ENCODE measurements around the gene PPP1R3E. TPM values are rescaled to one million over a fixed set of nuclear protein-coding genes. Genes with fewer than 3 reads are reported as not detected.
"Not testable (repeated sequence)": the region's sequence is repeated elsewhere in the genome, so short reads cannot be mapped to it uniquely, and the experiment has no call there.

The PPP1R3E gene
- total and polyA plus RNA-seq, 7 donors, result 2.5 to 12.9 (median 7.9) TPM

DNA sequence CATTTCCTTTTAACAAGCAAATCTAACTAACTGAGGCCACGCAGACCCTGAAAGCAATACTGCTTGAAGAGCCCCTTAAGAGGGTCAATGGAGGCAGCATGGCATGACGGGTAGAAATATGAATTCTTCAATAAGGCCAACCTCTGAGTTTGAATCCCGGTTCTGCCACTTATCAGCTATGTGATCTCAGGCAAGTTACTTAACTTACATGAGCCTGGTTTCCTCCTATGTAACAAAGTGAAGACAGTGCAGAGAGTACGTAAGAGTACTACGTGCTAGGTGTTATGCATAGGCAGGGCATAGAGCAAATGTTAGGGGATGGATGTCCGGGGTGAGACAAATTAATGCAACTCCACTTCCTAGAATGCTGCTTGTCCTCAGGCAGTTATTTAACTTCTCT is 21.4 kb downstream of the PPP1R3E start:
- whole genome bisulfite sequencing, 2 donors, result 96% methylated on average over 6 of the region's 6 CpGs
- TF ChIP-seq, protein P1, sequence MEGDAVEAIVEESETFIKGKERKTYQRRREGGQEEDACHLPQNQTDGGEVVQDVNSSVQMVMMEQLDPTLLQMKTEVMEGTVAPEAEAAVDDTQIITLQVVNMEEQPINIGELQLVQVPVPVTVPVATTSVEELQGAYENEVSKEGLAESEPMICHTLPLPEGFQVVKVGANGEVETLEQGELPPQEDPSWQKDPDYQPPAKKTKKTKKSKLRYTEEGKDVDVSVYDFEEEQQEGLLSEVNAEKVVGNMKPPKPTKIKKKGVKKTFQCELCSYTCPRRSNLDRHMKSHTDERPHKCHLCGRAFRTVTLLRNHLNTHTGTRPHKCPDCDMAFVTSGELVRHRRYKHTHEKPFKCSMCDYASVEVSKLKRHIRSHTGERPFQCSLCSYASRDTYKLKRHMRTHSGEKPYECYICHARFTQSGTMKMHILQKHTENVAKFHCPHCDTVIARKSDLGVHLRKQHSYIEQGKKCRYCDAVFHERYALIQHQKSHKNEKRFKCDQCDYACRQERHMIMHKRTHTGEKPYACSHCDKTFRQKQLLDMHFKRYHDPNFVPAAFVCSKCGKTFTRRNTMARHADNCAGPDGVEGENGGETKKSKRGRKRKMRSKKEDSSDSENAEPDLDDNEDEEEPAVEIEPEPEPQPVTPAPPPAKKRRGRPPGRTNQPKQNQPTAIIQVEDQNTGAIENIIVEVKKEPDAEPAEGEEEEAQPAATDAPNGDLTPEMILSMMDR (IDR thresholded peaks at IDR 0.05), result no peak
- TF ChIP-seq POLR2AphosphoS5 (IDR thresholded peaks at IDR 0.05) (no peak), POLR2A (IDR thresholded peaks at IDR 0.05) (no peak), EP300 (IDR thresholded peaks at IDR 0.05) (no peak)
- H3K9me3 ChIP-seq, result no peaks in the 10 kb centered on the region
- intact Hi-C loops (cut with DNase I), result no loop called here
- H3K4me3 ChIP-seq, result no peak overlapping the region
- no peak overlapping the region for H3K27ac ChIP-seq
- H3K36me3 ChIP-seq, result peaks cover 0 to 6% (median 0%) of the 10 kb centered on the region in 4 donors
- no peak for DNase-seq
- no peaks in the 10 kb centered on the region for H3K27me3 ChIP-seq
- H3K4me1 ChIP-seq, result peaks cover 0 to 15% (median 13%) of the 10 kb centered on the region in 4 donors

DNA sequence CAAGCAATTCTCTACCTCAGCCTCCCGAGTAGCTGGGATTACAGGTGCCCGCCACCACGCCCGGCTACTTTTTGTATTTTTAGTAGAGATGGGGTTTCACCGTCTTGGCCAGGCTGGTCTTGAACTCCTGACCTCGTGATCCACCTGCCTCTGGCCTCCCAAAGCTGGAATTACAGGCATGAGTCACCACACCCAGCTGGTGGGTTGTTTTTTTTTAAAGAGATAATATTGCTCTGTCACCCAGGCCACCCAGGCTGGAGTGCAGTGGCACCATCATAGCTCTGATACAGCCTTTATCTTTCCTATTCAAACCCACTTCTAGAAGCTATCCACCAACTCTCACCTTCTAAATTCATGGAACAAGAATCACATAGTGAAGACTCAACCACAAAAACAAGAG is 24.7 kb downstream of the PPP1R3E start:
- H3K4me1 ChIP-seq; DNase-seq; H3K4me3 ChIP-seq; intact Hi-C loops (cut with DNase I); H3K27me3 ChIP-seq; H3K27ac ChIP-seq; H3K9me3 ChIP-seq: not testable (repeated sequence)
- H3K36me3 ChIP-seq, result peaks cover 0 to 15% (median 0%) of the 10 kb centered on the region in 4 donors
- 80 to 93% methylated on average over 6 of the region's 6 CpGs for WGBS, 2 donors

- H3K9me3 ChIP-seq, result no peaks in the 10 kb centered on the region
- H3K27me3 ChIP-seq, result no peaks in the 10 kb centered on the region
- no peak overlapping the region for H3K4me3 ChIP-seq
- H3K36me3 ChIP-seq, result peaks cover 0 to 15% (median 0%) of the 10 kb centered on the region in 4 donors
- 48 to 84% methylated on average over 3 of the region's 3 CpGs for WGBS, 2 donors
- no peak for TF ChIP-seq EP300 (IDR thresholded peaks at IDR 0.05)
- TF ChIP-seq, protein P1 (IDR thresholded peaks at IDR 0.05), result no peak
- no peak for TF ChIP-seq POLR2AphosphoS5 (IDR thresholded peaks at IDR 0.05)
- TF ChIP-seq POLR2A (IDR thresholded peaks at IDR 0.05), result no peak
- no peak overlapping the region for H3K27ac ChIP-seq
- H3K4me1 ChIP-seq, result no peaks in the 10 kb centered on the region
- no peak for DNase-seq
- intact Hi-C loops (cut with DNase I), result no loop called here
Measured at GRCh38 chr14:23277189-23277588, 25.5 kb downstream of the PPP1R3E start.

GRCh38 chr14:23275412-23275811 is 27.2 kb downstream of the PPP1R3E start:
- Histone ChIP-seq H3K4me1 (no peaks in the 10 kb centered on the region), H3K27me3 (no peaks in the 10 kb centered on the region), H3K27ac (no peak overlapping the region), H3K36me3 (peaks cover 0 to 15% (median 0%) of the 10 kb centered on the region in 4 donors), H3K4me3 (no peak overlapping the region), H3K9me3 (no peaks in the 10 kb centered on the region)
- no peak for DNase-seq
- TF ChIP-seq POLR2A (IDR thresholded peaks at IDR 0.05) (no peak), EP300 (IDR thresholded peaks at IDR 0.05) (no peak), POLR2AphosphoS5 (IDR thresholded peaks at IDR 0.05) (no peak)
- TF ChIP-seq, protein P1 (IDR thresholded peaks at IDR 0.05), result no peak
- intact Hi-C loops (cut with DNase I), result no loop called here
- WGBS, 2 donors, result 91 to 95% methylated on average over 2 of the region's 2 CpGs

DNA sequence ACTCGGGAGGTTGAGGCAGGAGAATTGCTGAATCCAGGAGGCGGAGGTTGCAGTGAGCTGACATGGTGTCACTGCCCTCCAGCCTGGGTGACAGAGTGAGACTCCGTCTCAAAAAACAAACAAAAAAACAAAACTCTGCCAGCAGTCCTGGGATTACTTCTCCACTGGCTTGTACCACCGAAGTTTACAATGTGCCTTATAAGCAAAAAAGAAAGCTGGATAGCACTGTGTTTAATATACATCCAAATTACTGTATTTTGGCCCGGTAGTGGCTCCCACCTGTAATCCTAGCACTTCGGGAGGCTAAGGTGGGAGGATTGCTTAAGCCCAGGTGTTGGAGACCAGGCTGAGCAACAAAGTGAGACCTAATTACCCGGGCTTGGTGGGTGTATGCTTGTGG is 33.5 kb downstream of the PPP1R3E start:
- Histone ChIP-seq H3K27me3 (no peaks in the 10 kb centered on the region), H3K9me3 (no peaks in the 10 kb centered on the region), H3K36me3 (no peaks in the 10 kb centered on the region), H3K4me1 (no peaks in the 10 kb centered on the region), H3K27ac (no peak overlapping the region), H3K4me3 (no peak overlapping the region)
- TF ChIP-seq, protein P1 (IDR thresholded peaks at IDR 0.05), result no peak
- no peak for TF ChIP-seq POLR2A (IDR thresholded peaks at IDR 0.05)
- TF ChIP-seq POLR2AphosphoS5 (IDR thresholded peaks at IDR 0.05), result no peak
- TF ChIP-seq EP300 (IDR thresholded peaks at IDR 0.05), result no peak
- DNase-seq, result no peak
- intact Hi-C loops (cut with DNase I), result loop anchor here (5.0 kb wide), 1 partner anchor 113 kb away; no protein-coding TSS in a partner anchor
- WGBS, 2 donors, result 89 to 91% methylated on average over 7 of the region's 7 CpGs

- H3K9me3 ChIP-seq; H3K27ac ChIP-seq; H3K36me3 ChIP-seq; intact Hi-C loops (cut with DNase I); DNase-seq; H3K4me1 ChIP-seq; H3K4me3 ChIP-seq: not testable (repeated sequence)
- WGBS, 2 donors, result 42 to 67% methylated on average over 8 of the region's 8 CpGs
- peaks cover 0 to 12% (median 5%) of the 10 kb centered on the region in 3 donors for H3K27me3 ChIP-seq
Measured at GRCh38 chr14:23260849-23261248, 41.8 kb downstream of the PPP1R3E start.
